Right lobe of liver (tissue), 6 donors: ENCODE measurements around the gene PRH2. TPM values are rescaled to one million over a fixed set of nuclear protein-coding genes. Genes with fewer than 3 reads are reported as not detected.

Experiments used
- ATAC-seq, 4 donors: fragments of 200-7000 bp; cut with Tn5 transposase; one replicate each; pipeline ENCODE4 v1.9.1; 2020; ENCODE audit warnings: mild to moderate bottlenecking in 4 of 4, moderate library complexity in 4 of 4
- DNase-seq, 3 donors: peaks; one replicate each; pipeline ENCODE4 v3.0.0-alpha.2; 2020
- H3K27ac ChIP-seq, 3 donors: fragments of 200-600 bp; one replicate each; pipeline ENCODE4 v1.8.0; 2022
- H3K27me3 ChIP-seq, 2 donors: fragments of 200-600 bp; one replicate each; pipeline ENCODE4 v1.8.0; 2022
- H3K36me3 ChIP-seq, 4 donors: fragments of 200-600 bp; sonication (generic) in 1 of 4; one replicate each; pipeline versions ENCODE4 v1.5.1 to v1.8.0; 2017 to 2022; ENCODE audit warnings: control low read depth in 1 of 4
- H3K4me1 ChIP-seq, 4 donors: fragments of 200-600 bp; sonication (generic) in 1 of 4; one replicate each; pipeline versions ENCODE4 v1.5.1 to v1.8.0; 2017 to 2022; ENCODE audit warnings: control low read depth in 1 of 4
- H3K4me3 ChIP-seq, 3 donors: fragments of 200-600 bp; one replicate each; pipeline ENCODE4 v1.8.0; 2022
- H3K9me3 ChIP-seq, 4 donors: fragments of 200-600 bp; sonication (generic) in 1 of 4; one replicate each; pipeline versions ENCODE4 v1.5.1 to v1.8.0; 2017 to 2022; ENCODE audit warnings: control low read depth in 1 of 4
- CTCF ChIP-seq, 4 donors: fragments of 200-600 bp in 3 of 4; fragments of 450-650 bp in 1 of 4; IDR thresholded peaks; one replicate each; pipeline versions ENCODE4 v1.5.1 to v1.8.0; 2016 to 2022; ENCODE audit warnings: antibody characterized with exemption in 4 of 4, mild to moderate bottlenecking in 2 of 4
- POLR2A ChIP-seq: fragments of 450-650 bp; IDR thresholded peaks from one replicate; pipeline ENCODE4 v1.6.1; 2017; ENCODE audit warnings: antibody characterized with exemption, mild to moderate bottlenecking
- WGBS: methylation state at CpG from one replicate; pipeline ENCODE4 v1.1.6; 2018; ENCODE audit warnings: low coverage, low lambda C conversion rate; ENCODE audit not compliant: insufficient coverage; ENCODE audit errors: missing lambda C conversion rate; 5-methylcytosine and 5-hydroxymethylcytosine counted together
- intact Hi-C, 2 donors: fragments of 100-400 bp; cut with DNase I; formaldehyde crosslinking; loops; one replicate each; pipeline versions ENCODE4 v1.11.2 to v1.14.1; 2022
- total RNA-seq, 6 experiments: library from RNA; depleted of rRNA in 2 of 6; stranded (reverse); fragments of >200 nt in 2 of 6; fragmentation: NEBNext Ultra II Directional in 3 of 6; extraction: Animal tissue kit (Norgen Biotek cat#: 25700) in 3 of 6; gene quantifications; one replicate each; pipeline versions ENCODE4 v1.1.0 to v1.2.4, GENCODE V29; 2016 to 2023
- donor health status: DM: no; HTN: yes; CAD: no.
- donor health status: DM: no; HTN: no; CAD: no.
- donor health status: DM: no; HTN: no; CAD: no.
- donor health status: DM: no; HTN: yes; CAD: no.
- donor health status: DM: no; HTN: yes; CAD: no.

The PRH2 gene
- total RNA-seq, 6 experiments from 2014 or later: not detected

- H3K4me3 ChIP-seq: no peak overlapping the region
- WGBS: 100% methylated on average over 1 of the region's 4 CpGs
- H3K27me3 ChIP-seq: no peaks in the 10 kb centered on the region
- intact Hi-C loops: no loop called here
- ATAC-seq: peak; percentile 26 to 37 (median 32)
- no peaks in the 10 kb centered on the region for H3K36me3 ChIP-seq
- H3K27ac ChIP-seq: no peak overlapping the region
- no peaks in the 10 kb centered on the region for H3K9me3 ChIP-seq
- no peak for DNase-seq
- TF ChIP-seq POLR2A (no peak), CTCF (IDR thresholded peaks at IDR 0.05) (no peak)
- H3K4me1 ChIP-seq: no peaks in the 10 kb centered on the region
Measured at GRCh38 chr12:10941916-10942607, 13.0 kb downstream of the PRH2 start.

- Histone ChIP-seq H3K27ac (no peak overlapping the region), H3K27me3 (no peaks in the 10 kb centered on the region), H3K4me3 (no peak overlapping the region), H3K36me3 (no peaks in the 10 kb centered on the region), H3K9me3 (no peaks in the 10 kb centered on the region), H3K4me1 (no peaks in the 10 kb centered on the region)
- ATAC-seq: no peak
- TF ChIP-seq POLR2A (no peak), CTCF (IDR thresholded peaks at IDR 0.05) (no peak)
- intact Hi-C loops: no loop called here
- WGBS: 89% methylated on average over 2 of the region's 2 CpGs
- no peak for DNase-seq
Measured at GRCh38 chr12:10943167-10943566, 14.1 kb downstream of the PRH2 start.

- H3K4me3 ChIP-seq: no peak overlapping the region
- H3K9me3 ChIP-seq: no peaks in the 10 kb centered on the region
- WGBS: 79% methylated on average over 3 of the region's 4 CpGs
- no peaks in the 10 kb centered on the region for H3K36me3 ChIP-seq
- ATAC-seq (peak in 1 of 4 donors; percentile 42), DNase-seq (no peak)
- intact Hi-C loops: no loop called here
- no peaks in the 10 kb centered on the region for H3K27me3 ChIP-seq
- no peak overlapping the region for H3K27ac ChIP-seq
- TF ChIP-seq CTCF (IDR thresholded peaks at IDR 0.05) (no peak), POLR2A (no peak)
- no peaks in the 10 kb centered on the region for H3K4me1 ChIP-seq
Measured at GRCh38 chr12:10952645-10953044, 23.6 kb downstream of the PRH2 start.

- Histone ChIP-seq H3K4me1 (no peaks in the 10 kb centered on the region), H3K4me3 (no peak overlapping the region), H3K9me3 (no peaks in the 10 kb centered on the region), H3K27me3 (no peaks in the 10 kb centered on the region), H3K36me3 (no peaks in the 10 kb centered on the region), H3K27ac (no peak overlapping the region)
- DNase-seq: no peak
- TF ChIP-seq POLR2A (no peak), CTCF (IDR thresholded peaks at IDR 0.05) (no peak)
- ATAC-seq: peak in 1 of 4 donors; percentile 60
- intact Hi-C loops: no loop called here
Measured at GRCh38 chr12:10956085-10956484, 27.0 kb downstream of the PRH2 start.

- no peak for TF ChIP-seq POLR2A
- intact Hi-C loops: no loop called here
- Histone ChIP-seq H3K4me3 (no peak overlapping the region), H3K27ac (no peak overlapping the region), H3K36me3 (no peaks in the 10 kb centered on the region), H3K27me3 (no peaks in the 10 kb centered on the region), H3K9me3 (no peaks in the 10 kb centered on the region), H3K4me1 (no peaks in the 10 kb centered on the region)
- DNase-seq: no peak
- no peak for ATAC-seq
Measured at GRCh38 chr12:10957741-10958140, 28.7 kb downstream of the PRH2 start.
